HG02610 (cell line): ENCODE measurements around the gene NAALADL2.
"Not testable (repeated sequence)": the region's sequence is repeated elsewhere in the genome, so short reads cannot be mapped to it uniquely, and the experiment has no call there.

Experiments used
- ATAC-seq: cut with Tn5 transposase; IDR thresholded peaks from one replicate; pipeline ENCODE4 v1.9.1; 2021; ENCODE audit warnings: mild to moderate bottlenecking, moderate library complexity; ENCODE audit not compliant: unreplicated experiment

The NAALADL2 gene

DNA sequence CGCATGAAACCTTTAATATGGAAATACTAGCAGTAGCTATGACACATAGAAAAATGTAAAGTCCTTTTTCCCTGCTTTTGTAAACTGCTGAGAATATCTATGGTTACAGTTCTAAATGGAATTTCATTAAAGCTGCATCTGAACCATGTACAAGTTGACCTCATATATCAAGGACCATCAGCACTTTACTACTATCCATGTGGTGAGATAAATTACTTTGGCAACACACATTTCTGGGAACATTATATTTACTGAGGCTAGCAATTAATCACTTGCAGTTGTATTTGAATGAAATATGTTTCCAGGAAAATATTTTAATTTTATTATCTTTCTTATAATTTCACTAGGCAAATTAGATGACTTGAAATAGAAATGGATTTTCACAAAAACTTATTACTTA is 545.5 kb downstream of the NAALADL2 start:
- no peak for ATAC-seq

- no peak for ATAC-seq
Measured at GRCh38 chr3:175410251-175410650, 551.1 kb downstream of the NAALADL2 start.

GRCh38 chr3:175411405-175411804 is 552.3 kb downstream of the NAALADL2 start:
- ATAC-seq, result no peak

GRCh38 chr3:175411946-175412345 is 552.8 kb downstream of the NAALADL2 start:
- ATAC-seq, result no peak

DNA sequence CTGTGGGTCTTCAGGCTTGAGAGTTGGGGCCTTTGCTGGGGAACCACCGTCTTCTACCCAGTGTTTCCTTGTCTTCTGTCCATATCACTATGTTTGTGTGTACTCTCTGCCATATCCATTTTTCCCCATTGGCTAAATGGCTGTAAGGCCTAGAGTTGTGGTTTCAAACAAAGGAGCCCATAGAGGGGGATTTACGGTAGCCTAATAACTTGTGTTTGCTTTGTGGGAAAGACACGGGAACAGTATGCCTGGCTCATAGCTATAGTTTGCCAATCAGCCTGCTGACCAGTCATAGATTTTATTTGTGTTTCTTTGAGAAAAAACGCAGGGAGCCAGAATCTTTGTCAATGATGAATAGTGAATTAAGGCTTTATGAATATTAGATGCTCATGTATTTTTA is 554.8 kb downstream of the NAALADL2 start:
- no peak for ATAC-seq

- no peak for ATAC-seq
Measured at GRCh38 chr3:175416600-175416999, 557.5 kb downstream of the NAALADL2 start.

- ATAC-seq, result no peak
Measured at GRCh38 chr3:175417426-175417825, 558.3 kb downstream of the NAALADL2 start.

GRCh38 chr3:175421902-175422301 is 562.8 kb downstream of the NAALADL2 start:
- no peak for ATAC-seq

DNA sequence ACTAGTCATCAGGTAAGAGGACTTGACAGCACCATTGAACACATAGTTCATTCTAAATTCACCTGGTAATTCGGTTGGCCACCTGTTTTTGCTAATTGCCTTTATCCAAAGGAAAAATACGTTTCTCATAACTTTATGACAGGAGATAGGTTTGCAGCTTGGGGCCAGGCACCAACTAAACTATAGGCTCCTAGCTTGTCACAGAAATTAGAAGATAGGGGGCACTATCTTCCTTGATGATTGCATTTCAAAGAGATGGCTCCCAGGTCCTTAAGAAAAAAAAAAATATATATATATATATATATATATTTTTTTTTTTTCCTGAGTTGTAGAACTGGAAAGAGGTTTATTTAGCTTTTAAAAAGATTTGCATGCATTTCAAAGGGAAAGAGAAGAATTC is 563.6 kb downstream of the NAALADL2 start:
- ATAC-seq, result no peak

GRCh38 chr3:175423848-175424247 is 564.7 kb downstream of the NAALADL2 start:
- not testable (repeated sequence) for ATAC-seq

DNA sequence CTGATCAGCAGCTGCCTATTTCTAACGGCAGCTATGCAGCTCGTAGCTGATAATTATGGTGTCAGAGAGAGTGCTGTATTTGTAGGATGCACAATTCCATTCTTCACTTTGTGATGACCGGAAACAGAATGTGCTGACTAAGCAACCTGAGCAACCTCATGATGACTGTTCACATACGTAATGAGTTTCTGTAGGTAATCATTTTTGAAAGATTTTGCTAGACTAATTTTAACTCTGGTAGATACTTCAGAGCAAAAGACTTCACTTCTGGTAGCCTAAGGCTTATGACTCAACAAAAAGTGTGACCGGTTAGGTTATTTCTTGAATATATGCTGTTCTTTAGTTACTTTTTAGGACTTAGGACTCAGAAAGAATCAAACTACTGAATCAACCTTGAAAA is 567.7 kb downstream of the NAALADL2 start:
- ATAC-seq, result no peak

GRCh38 chr3:175428466-175428865 is 569.3 kb downstream of the NAALADL2 start:
- ATAC-seq, result no peak

DNA sequence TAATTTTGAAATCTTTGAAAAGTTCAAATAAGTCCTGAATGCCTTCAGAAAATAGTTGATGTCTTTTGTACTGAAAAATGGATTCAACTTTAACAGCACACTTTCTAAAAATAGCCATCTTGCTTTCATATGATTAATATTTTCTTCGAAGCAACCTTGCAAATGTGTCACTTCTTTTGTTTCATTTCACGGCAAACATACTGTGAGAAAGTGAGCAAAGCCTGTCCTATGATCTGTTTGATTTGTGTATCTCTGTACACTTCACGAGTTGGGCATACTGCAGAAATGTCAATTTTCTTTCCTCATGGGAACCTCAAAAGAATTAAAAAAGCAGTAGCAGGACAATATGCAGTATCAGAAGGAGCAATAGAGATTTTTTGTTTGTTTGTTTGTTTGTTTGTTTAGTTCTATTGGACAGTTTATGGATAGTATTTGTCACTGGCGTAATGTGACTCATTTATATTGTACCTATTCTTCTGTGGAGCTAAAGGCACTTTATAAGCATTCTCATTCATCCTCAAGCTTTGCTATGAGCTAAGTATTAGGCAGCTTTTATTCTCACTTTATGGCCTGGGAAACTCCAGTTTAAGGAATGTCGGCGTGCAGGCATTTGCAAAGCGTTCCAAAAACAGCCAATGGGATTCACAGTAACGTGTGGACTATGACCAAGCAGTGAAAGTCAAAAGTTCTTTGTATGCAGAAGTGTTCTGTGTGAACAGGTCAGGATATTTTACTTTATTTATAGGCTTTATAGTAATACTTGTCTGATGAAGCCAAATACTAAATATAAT is 572.0 kb downstream of the NAALADL2 start:
- ATAC-seq, result no peak

DNA sequence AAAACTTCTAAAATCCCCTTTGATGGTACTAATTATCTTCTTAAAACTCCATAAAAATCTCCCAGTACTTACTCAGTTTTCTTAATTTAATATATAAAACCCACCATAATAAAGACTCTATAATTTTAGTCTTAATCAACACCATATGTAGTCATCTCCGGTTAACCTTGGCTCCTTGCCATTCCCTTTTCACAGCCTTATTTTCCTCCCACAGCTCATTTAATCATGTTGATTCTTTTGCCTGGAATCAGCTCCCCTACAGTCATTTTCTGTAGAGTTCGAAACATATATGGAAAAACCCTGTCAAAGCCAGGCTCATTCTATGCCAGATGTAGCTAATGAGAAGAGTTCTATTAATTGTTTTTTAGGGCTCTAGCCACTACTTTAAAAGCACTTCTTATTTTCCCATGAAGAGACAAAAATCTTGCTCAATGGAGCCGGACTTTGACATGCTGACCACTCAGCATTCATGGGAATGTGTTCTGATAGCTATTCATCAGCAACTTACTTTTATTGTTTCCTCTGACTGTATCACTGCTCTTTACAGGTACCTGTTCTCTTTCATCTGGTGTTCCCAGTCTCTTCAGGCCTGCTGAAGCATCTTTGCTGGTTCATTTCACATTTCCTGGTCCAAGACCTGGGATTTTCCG is 573.4 kb downstream of the NAALADL2 start:
- ATAC-seq, result no peak

GRCh38 chr3:175433026-175433674 is 574.0 kb downstream of the NAALADL2 start:
- ATAC-seq, result no peak

DNA sequence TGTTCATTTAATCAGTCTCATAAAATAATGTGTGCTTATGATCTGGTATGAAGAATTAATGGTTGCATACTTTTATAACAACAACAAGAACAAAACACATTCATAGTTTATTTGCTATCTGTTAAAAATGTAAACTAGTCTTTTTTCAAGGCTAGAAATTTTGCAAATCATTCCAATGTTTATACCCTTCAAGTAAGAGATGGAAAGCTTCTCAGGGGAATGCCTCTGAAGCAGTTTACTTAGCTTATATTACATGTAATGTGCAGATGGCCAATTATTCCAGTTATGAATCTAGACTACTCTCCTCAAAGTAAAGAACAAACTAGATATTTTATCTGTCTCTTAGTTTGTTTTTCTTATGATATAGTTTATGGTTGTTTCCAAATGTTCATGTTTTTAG is 575.4 kb downstream of the NAALADL2 start:
- no peak for ATAC-seq

- ATAC-seq, result no peak
Measured at GRCh38 chr3:175443682-175444081, 584.5 kb downstream of the NAALADL2 start.

- ATAC-seq, result no peak
Measured at GRCh38 chr3:175445741-175446140, 586.6 kb downstream of the NAALADL2 start.

DNA sequence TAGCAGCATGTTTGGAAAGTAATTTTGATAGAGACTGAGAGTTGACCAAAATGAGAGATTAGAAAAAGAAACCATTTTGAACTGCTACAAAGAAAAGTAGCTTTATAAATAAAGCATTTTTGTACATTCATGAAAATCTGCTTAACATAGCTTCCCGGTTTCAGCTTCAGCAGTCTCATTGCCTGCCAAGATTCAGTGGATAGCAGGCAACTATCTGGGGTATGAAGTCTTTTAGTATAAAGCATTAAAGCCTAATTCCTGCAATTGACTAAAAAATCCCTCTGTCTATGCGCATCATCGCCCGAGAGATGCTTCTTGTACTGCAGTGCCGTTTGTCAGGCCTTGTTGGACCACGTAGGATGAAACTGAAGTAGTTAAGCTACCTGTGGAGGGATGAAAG is 588.4 kb downstream of the NAALADL2 start:
- no peak for ATAC-seq

DNA sequence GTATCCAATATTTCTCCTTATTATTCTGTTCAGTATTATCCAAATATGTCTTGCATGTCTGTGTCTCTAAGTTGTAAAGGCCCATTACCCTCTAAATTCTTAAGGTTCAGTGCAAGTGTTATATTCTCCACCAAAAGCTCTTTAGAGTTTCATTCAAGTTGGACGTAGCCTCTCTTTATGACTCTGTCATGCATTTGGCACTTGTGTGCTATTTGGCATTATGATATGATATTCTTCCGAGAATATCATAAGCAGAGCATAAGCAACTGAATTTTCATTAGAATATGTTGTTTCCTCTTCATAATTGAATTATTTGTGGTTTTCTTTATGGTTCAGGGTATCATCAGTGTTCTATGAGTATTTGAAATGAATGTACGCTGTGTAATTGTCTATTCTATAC is 594.2 kb downstream of the NAALADL2 start:
- ATAC-seq, result no peak

DNA sequence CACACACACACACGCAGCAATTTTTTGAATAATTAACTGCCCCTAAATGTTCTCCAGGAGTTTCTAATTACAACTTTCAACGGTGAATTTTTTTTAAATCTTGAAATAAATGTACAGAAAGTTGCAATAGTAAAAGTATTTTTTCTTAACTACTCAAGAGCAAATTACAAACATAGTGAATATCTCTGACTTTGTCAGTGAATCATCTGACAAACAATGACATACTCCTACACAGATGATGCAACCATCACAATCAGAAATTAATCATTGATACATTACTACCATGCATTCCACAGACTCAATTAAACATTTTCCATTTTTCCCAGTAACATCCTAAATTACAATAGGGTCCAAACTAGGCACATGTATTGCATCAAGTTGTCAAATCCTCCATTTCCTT is 597.3 kb downstream of the NAALADL2 start:
- no peak for ATAC-seq

DNA sequence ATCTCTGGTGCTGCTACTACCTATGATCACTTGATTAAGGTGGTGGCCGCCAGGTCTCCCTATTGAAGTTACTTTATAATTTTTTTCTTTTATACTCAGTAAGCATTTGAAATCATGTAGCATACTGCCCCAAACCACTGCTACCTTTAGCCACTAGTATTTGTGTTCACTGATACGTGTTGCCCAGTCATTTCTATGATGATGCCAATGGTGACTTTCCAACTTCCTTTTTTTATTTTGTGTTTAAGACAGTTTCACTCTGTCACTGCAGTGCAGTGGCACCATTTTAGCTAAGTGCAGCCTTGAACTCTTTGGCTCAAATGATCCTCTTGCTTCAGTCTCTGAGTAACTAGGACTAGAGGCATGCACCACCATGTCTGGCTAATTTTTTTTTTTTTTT is 598.2 kb downstream of the NAALADL2 start:
- ATAC-seq, result peak; percentile 62
